ENCODE results near the gene GOLGA6L4.
"Not testable (repeated sequence)": the region's sequence is repeated elsewhere in the genome, so short reads cannot be mapped to it uniquely, and the experiment has no call there.

GOLGA6L4 gene, protein sequence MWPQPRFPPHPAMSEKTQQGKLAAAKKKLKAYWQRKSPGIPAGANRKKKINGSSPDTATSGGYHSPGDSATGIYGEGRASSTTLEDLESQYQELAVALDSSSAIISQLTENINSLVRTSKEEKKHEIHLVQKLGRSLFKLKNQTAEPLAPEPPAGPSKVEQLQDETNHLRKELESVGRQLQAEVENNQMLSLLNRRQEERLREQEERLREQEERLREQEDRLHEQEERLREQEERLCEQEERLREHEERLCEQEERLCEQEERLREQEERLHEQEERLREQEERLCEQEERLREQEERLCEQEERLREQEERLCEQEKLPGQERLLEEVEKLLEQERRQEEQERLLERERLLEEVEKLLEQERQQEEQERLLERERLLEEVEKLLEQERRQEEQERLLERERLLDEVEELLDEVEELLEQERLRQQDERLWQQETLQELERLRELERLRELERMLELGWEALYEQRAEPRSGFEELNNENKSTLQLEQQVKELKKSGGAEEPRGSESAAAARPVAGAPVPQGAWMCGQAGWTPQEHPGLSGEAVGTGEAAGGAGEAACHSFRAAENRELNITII

GRCh38 chr15:84235573-84235972, at the start of gene GOLGA6L4:
GOLGA6L4 (plus strand) TSS chr15:84235773; CDS start chr15:84235835, 62 bp downstream.
- not testable (repeated sequence) for DNase-seq (ENCODE audit: low spot score)

DNA sequence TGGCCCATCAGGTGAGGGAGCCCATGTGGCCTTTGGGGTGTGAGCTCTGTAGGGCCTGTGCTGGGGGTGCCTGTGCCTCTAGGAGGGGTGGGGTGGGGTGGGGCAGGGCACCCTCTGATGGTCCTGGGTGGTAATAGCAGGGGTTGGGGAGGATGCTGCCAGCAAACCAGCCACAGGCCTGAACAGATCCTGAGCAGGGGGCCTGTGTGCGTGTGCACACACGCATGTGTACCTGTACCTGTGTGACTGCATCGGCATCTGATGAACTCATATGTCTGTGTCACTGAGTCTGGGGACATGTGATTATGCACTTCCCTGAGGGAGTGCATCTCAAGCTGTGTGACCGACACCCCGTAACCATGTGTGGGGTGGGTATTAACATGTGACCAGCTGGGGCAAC, 42.6 kb upstream of the GOLGA6L4 start:
- DNase-seq (ENCODE audit: low spot score), result not testable (repeated sequence)

GRCh38 chr15:84195603-84196002, 40.0 kb upstream of the GOLGA6L4 start:
- DNase-seq (ENCODE audit: low spot score), result not testable (repeated sequence)

- DNase-seq (ENCODE audit: low spot score), result not testable (repeated sequence)
These were observed 38.9 kb upstream of the GOLGA6L4 start for GRCh38 chr15:84196530-84197188.

GRCh38 chr15:84199865-84200264, 35.7 kb upstream of the GOLGA6L4 start:
- DNase-seq (ENCODE audit: low spot score), result not testable (repeated sequence)

- not testable (repeated sequence) for DNase-seq (ENCODE audit: low spot score)
These were observed 10.9 kb downstream of the GOLGA6L4 start for GRCh38 chr15:84246441-84246840.
